ENCODE data around the gene EFS.

EFS gene

DNA sequence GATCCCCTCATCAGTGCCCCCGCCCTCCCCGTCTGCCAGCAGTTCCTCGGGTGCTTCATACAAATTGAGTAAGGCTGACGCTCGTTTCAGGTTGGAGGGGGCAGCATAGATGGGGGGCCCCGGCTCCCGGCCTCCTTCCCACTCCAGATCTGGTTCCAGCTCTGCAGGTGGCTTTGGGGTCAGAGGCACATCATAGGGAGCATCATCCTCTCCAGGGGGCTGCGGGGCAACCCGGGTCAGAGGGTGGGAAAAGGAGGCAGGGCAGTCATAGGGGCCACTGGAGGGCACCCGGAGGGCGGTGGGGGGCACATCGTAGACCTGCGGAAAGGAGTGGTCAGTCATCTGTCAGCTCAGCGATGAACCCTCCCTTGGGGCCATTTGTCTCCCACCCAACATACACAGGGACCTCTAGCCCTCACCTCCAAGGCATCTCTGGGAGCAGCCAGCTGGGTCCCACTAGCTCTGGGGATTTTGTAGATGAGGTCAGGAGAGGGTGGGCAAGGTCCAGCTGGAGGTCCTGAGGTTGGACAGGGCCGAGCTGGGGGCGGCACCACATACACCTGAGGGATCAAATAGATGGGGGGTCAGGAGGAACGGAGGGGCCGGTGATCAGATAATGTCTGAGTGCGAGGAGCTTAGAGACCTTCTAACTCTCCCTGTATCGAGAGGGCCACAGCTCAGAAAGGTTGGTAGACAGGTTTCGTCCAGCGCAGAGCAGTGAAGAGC is 5.1 kb downstream of the EFS start:
- TF ChIP-seq, protein P1, sequence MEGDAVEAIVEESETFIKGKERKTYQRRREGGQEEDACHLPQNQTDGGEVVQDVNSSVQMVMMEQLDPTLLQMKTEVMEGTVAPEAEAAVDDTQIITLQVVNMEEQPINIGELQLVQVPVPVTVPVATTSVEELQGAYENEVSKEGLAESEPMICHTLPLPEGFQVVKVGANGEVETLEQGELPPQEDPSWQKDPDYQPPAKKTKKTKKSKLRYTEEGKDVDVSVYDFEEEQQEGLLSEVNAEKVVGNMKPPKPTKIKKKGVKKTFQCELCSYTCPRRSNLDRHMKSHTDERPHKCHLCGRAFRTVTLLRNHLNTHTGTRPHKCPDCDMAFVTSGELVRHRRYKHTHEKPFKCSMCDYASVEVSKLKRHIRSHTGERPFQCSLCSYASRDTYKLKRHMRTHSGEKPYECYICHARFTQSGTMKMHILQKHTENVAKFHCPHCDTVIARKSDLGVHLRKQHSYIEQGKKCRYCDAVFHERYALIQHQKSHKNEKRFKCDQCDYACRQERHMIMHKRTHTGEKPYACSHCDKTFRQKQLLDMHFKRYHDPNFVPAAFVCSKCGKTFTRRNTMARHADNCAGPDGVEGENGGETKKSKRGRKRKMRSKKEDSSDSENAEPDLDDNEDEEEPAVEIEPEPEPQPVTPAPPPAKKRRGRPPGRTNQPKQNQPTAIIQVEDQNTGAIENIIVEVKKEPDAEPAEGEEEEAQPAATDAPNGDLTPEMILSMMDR (IDR thresholded peaks at IDR 0.05; ENCODE audit: control insufficient read depth, insufficient read depth, low read depth, low read length, missing control alignments), result no peak
- H3K4me3 ChIP-seq (ENCODE audit: control insufficient read depth, low read depth, low read length), result no peak overlapping the region
- no peak for DNase-seq (ENCODE audit: low read depth)

- H3K4me3 ChIP-seq (ENCODE audit: control insufficient read depth, low read depth, low read length), result no peak overlapping the region
- no peak for DNase-seq (ENCODE audit: low read depth)
- TF ChIP-seq, protein P1 (IDR thresholded peaks at IDR 0.05; ENCODE audit: control insufficient read depth, insufficient read depth, low read depth, low read length, missing control alignments), result no peak
Measured at GRCh38 chr14:23359167-23359626, 5.8 kb downstream of the EFS start.

GRCh38 chr14:23358553-23359166 is 6.3 kb downstream of the EFS start:
- DNase-seq (ENCODE audit: low read depth), result no peak
- TF ChIP-seq, protein P1 (IDR thresholded peaks at IDR 0.05; ENCODE audit: control insufficient read depth, insufficient read depth, low read depth, low read length, missing control alignments), result no peak

DNA sequence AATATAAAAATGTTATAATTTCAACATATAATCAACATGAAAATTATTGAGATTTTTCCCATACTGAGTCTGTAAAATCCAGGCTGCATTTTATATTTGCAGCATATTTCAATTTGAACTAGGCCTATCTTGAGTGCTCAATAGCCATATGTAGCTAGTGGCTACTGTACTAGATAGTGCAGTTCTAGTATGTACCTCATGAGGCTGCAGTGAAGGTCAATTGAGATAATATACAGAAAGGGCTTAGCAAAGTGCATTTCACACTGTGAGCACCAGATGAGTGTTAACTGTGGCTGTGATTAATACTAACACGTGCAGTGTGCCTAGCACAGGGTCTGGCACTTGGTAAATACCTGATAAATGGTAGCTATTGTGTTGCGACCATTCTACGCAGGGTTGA is 6.9 kb downstream of the EFS start:
- TF ChIP-seq, protein P1 (IDR thresholded peaks at IDR 0.05; ENCODE audit: control insufficient read depth, insufficient read depth, low read depth, low read length, missing control alignments), result no peak
- DNase-seq (ENCODE audit: low read depth), result no peak
- H3K4me3 ChIP-seq (ENCODE audit: control insufficient read depth, low read depth, low read length), result no peak overlapping the region

More at GRCh38 chr14:23358553-23359166, 6.3 kb downstream of the EFS start:
- H3K4me3 ChIP-seq (ENCODE audit: control insufficient read depth, low read depth, low read length), result no peak overlapping the region

GRCh38 chr14:23357261-23357660 is 7.7 kb downstream of the EFS start:
- DNase-seq (ENCODE audit: low read depth), result no peak
- no peak overlapping the region for H3K4me3 ChIP-seq (ENCODE audit: control insufficient read depth, low read depth, low read length)
- TF ChIP-seq, protein P1 (IDR thresholded peaks at IDR 0.05; ENCODE audit: control insufficient read depth, insufficient read depth, low read depth, low read length, missing control alignments), result no peak

DNA sequence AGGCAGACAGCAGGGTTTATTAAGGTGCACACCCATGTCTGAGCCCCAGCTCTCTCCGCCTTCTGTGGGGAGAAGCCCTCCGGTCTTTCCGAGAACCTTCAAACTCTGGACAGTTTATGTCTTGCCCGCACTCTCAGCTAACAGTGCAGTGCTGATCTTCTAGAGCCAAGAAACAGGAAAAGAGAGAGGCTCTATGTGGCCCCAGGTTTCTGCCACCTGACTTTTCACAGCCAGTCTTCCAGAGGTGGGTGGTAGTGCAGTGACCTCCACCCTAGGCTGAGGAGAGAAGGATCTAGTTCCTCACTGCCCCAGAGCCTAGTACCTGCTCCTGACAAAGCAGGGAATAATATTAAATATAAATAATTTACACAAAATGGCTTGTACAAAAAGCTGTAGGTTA is 8.3 kb downstream of the EFS start:
- DNase-seq (ENCODE audit: low read depth), result no peak
- H3K4me3 ChIP-seq (ENCODE audit: control insufficient read depth, low read depth, low read length), result no peak overlapping the region
- TF ChIP-seq, protein P1 (IDR thresholded peaks at IDR 0.05; ENCODE audit: control insufficient read depth, insufficient read depth, low read depth, low read length, missing control alignments), result no peak

Data from AG09309 (cell line).